NOMO-1 treated with dmso at 0.1 percent for 144 hours (cell line): ENCODE results near the gene OR51M1.

ENCODE experiments used
- DNase-seq: peaks from one replicate; lab custom pipeline; 2025; ENCODE audit not compliant: unreplicated experiment; lab: John Stamatoyannopoulos, UW

The OR51M1 gene

DNA sequence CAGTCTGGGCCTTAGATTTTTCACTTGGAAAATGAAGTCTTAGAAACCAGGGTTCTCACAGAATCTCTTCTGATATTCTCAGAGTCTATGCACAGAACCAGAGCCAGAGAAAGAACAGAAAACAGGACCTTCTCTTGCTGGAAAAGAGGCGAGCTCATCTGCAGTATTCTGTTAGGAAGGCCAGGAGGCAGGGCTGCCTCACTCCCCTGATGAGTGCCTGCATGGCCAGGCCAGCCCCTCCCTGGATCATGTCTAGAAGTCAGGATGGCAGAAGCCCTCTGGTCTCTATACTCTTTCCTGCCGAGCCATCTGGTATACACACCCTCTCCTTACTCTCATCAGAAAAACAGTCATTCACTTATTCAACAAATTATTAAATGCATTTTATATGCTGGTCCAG, 723 bp downstream of the OR51M1 start:
- DNase-seq, result no peak

GRCh38 chr11:5390210-5390609, 6.6 kb downstream of the OR51M1 start:
- no peak for DNase-seq

GRCh38 chr11:5394091-5394490, 10.5 kb downstream of the OR51M1 start:
- no peak for DNase-seq

DNA sequence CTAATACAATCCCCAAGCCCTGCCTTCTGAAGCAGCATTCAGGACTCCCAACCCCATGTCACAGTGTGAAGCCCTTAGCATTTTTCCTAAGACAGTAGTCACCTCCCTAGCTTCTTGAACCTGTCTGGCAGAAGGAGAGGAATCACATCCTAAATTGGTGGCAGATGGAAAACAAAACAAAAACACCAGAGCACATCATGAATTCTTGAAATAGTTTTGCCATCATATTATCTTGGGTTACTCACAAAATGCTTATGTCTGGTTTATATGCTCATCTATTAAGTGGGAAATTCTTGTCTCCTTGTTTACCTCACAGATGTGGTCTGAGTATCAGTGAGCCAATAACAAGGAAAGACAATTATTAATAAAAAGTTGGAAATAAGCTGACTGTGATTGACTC, 15.3 kb downstream of the OR51M1 start:
- DNase-seq, result no peak

GRCh38 chr11:5405173-5405572, 21.6 kb downstream of the OR51M1 start:
- DNase-seq, result no peak

DNA sequence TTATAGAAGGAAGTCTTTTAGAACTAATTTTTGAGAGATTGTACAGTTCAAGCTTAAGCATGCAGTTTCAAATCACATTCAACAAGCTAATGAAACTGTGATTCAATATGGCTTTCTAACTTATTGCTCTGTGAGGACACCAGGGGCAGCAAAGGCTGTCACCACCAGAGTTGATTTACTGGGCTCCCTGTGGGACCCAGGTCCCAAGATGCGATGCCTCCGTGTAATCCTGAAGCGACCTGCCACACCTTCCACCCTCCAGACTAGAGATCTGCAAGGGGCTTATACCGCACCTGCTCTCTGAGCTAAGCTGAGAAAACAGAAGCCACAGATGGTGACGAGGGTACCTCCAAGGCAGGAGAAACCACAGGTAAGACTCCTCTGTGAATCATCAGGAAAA, 37.4 kb downstream of the OR51M1 start:
- no peak for DNase-seq

DNA sequence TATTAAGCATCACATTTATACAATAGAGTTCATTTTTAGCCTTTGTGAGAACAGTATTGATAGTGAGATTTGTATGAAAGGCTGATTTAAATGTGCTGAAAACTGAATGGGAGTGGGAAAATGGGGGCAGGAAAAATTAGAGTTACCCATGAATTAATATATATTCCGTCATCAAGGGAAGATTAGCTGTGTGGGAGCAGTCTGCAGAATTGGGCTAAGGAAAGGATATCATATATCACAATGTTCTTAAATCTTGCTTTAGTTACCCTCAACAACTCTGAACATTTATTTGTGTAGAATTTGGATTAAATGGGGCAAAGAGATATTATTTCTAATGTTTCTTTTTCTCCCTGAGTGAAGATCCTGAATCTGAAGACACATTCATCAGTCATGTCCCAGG, 38.2 kb downstream of the OR51M1 start, which contains the start of gene OR51Q1:
OR51Q1 (plus strand) TSS at position 301 of the 400 bp plus-strand sequence; CDS start at position 391, 90 bp downstream.
- DNase-seq, result no peak

GRCh38 chr11:5423131-5423530, 39.5 kb downstream of the OR51M1 start:
- no peak for DNase-seq

- DNase-seq, result no peak
Observed at GRCh38 chr11:5441414-5441813, 57.8 kb downstream of the OR51M1 start, which contains the start of gene OR51I1. Gene OR51I1, minus strand, starts transcription at chr11:5441514. Its CDS starts 0 bp downstream, at chr11:5441514.
